T-helper 2 cell treated with Interferon-gamma antibody and Interleukin-4, amounts not matched to agents 5 μg/mL and 100 μg/mL, for 36 hours (primary cell): Measurements from ENCODE around the gene DOLK.
A peak's percentile ranks its signal among the peaks of the same experiment; 100 is the strongest.

ENCODE experiments used
- DNase-seq: peaks from one replicate; pipeline ENCODE4 v3.0.0; 2021; ENCODE audit warnings: low spot score
- H3K27ac Mint-ChIP-seq: one replicate; pipeline ENCODE4 v1.8.0; 2021; ENCODE audit warnings: mild to moderate bottlenecking, mixed read lengths
- H3K27me3 Mint-ChIP-seq: one replicate; pipeline ENCODE4 v1.8.0; 2021; ENCODE audit warnings: low read depth, mixed read lengths
- H3K36me3 Mint-ChIP-seq: one replicate; pipeline ENCODE4 v1.8.0; 2021; ENCODE audit warnings: low read depth, mixed read lengths
- H3K4me1 Mint-ChIP-seq: one replicate; pipeline ENCODE4 v1.8.0; 2021; ENCODE audit warnings: low read depth, mixed read lengths
- H3K4me3 Mint-ChIP-seq: one replicate; pipeline ENCODE4 v1.8.0; 2022; ENCODE audit warnings: mild to moderate bottlenecking, moderate library complexity, mixed read lengths
- H3K9me3 Mint-ChIP-seq: one replicate; pipeline ENCODE4 v1.8.0; 2021; ENCODE audit warnings: mixed read lengths

The DOLK gene

DNA sequence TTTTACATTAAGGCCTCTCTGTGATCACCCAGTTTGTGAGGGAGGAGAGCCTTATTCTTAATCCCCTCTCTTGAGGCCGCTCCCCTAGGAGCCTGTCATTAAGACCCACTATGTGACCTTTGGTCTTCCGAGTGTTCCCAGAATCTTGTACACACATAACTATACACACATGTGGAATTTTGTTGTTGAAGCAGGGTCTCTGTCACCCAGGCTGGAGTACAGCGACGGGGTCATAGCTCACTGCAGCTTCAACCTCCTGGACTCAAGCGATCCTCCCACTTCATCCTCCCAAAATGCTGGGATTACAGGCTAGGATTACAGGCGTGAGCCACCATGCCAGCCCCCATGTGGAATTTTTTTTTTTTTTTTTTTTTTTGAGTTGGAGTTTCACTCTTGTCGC lies 41.4 kb downstream of the DOLK start:
- H3K27ac Mint-ChIP-seq, result no peak overlapping the region
- no peak for DNase-seq
- H3K9me3 Mint-ChIP-seq, result no peaks in the 10 kb centered on the region
- no peaks in the 10 kb centered on the region for H3K27me3 Mint-ChIP-seq
- peaks cover 33% of the 10 kb centered on the region for H3K4me1 Mint-ChIP-seq
- H3K4me3 Mint-ChIP-seq, result no peak overlapping the region
- H3K36me3 Mint-ChIP-seq, result peaks cover 46% of the 10 kb centered on the region

DNA sequence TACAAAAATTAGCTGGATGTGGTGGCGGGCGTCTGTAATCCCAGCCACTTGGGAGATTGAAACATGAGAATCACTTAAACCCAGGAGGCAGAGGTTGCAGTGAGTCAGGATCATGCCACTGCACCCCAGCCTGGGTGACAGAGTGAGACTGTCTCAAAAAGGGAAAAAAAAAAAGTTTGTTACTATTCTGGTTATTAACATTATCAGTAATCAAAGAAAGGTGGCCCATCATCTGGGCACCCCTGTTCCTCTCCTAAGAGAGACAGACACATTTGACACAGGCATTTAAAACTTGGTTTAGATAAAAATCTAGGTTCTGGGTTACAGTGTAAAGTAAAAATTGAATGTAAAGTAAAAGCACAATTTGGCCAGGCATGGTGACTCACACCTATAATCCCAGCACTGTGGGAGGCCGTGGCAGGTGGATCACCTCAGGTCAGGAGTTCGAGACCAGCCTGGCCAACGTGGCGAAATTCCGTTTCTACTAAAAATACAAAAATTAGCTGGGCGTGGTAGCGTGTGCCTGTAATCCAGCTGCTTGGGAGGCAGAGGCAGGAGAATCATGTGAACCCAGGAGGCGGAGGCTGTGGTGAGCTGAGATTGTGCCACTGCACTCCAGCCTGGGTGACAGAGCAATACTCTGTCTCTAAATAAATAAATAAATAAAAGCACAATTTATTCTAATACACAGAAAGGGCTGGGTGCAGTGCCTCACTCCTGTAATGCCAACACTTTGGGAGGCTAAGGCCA lies 43.4 kb downstream of the DOLK start:
- H3K36me3 Mint-ChIP-seq, result peaks cover 42% of the 10 kb centered on the region
- H3K4me3 Mint-ChIP-seq, result peak overlapping the region; percentile 74
- peak; percentile 37 for DNase-seq
- peaks cover 45% of the 10 kb centered on the region for H3K4me1 Mint-ChIP-seq
- no peaks in the 10 kb centered on the region for H3K9me3 Mint-ChIP-seq
- H3K27ac Mint-ChIP-seq, result peak overlapping the region; percentile 91
- H3K27me3 Mint-ChIP-seq, result no peaks in the 10 kb centered on the region

DNA sequence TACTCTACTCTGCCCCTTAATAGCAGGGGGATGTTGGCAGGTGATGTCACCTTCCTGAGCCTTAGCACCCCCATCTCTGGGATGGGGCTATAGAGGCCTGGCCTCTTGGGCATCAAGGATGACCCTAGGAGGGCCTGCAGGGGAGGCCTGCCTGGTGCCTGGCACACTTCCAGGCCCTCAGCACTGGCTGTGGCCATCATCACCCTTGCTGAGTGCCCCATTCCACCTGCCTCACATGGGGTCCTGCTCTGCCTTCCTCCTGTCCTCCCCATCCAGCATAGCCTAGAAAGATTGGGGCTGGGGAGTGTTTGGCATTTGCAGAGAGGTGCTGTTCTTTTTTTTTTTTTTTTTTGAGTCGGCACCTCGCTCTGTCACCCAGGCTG lies 44.3 kb downstream of the DOLK start:
- Mint-ChIP-seq H3K4me1 (peaks cover 51% of the 10 kb centered on the region), H3K4me3 (peak overlapping the region; percentile 74), H3K36me3 (peaks cover 42% of the 10 kb centered on the region), H3K27ac (peak overlapping the region; percentile 91), H3K27me3 (no peaks in the 10 kb centered on the region), H3K9me3 (no peaks in the 10 kb centered on the region)
- no peak for DNase-seq

DNA sequence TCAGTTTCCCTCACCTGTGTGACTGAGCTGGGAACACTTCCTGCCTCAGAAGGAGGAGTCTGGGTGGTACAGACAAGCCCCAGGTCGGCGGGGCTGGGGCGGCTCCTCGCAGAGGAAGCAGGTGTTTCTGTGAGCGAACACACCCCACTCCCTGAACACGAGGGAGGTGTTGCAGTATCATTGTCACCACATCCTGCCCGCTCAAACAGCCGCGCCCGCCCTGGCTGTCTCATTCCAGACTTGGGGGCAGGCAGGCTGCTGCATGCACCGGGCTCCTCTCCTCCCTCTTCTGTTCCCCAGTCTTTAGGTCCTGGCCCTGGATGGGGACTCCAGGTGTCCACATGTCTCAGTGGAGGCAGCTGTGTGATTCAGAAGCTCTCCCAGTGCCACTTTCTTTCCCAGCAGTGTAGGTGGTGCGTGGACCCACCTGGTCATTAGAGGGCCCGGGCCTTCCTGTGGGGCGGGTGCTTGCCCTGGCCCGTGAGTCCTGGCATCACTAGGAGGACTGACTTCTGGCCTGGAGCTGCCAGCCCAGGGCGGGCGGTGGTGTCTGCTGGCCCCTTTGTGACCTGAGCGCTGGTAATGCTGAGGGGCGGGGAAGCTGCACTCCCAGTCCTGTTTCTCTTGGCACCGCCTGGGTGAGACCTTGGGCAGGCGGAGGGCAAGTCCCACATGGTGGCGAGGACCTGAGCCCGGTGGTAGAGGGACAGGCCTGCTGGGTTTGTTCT lies 44.9 kb downstream of the DOLK start:
- Mint-ChIP-seq H3K4me3 (peak overlapping the region; percentile 74), H3K27me3 (no peaks in the 10 kb centered on the region), H3K4me1 (peaks cover 56% of the 10 kb centered on the region), H3K36me3 (peaks cover 41% of the 10 kb centered on the region), H3K27ac (peak overlapping the region; percentile 91), H3K9me3 (no peaks in the 10 kb centered on the region)
- peak; percentile 77 for DNase-seq

DNA sequence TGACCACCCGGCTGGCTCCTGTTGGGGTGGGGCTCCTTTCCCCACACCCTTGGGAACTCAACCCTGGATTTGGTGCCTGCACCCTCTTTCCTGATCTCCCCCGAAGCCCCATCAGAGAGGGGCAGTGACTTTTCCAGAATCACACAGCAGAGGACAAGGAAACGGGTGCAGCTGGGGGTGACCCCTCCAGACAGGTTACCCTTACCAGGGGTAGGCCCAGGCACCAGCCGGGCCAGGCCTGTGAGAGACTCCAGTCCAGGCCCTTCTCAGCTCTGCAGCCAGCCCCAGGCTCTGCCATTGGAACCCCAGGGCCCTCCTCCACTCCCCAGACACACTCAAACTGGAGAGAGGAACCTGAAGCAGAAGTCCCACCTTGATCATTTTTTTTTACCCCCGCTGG lies 45.6 kb downstream of the DOLK start:
- H3K27ac Mint-ChIP-seq, result peak overlapping the region; percentile 91
- peak overlapping the region; percentile 74 for H3K4me3 Mint-ChIP-seq
- H3K9me3 Mint-ChIP-seq, result no peaks in the 10 kb centered on the region
- peaks cover 41% of the 10 kb centered on the region for H3K36me3 Mint-ChIP-seq
- peaks cover 58% of the 10 kb centered on the region for H3K4me1 Mint-ChIP-seq
- H3K27me3 Mint-ChIP-seq, result no peaks in the 10 kb centered on the region
- no peak for DNase-seq

DNA sequence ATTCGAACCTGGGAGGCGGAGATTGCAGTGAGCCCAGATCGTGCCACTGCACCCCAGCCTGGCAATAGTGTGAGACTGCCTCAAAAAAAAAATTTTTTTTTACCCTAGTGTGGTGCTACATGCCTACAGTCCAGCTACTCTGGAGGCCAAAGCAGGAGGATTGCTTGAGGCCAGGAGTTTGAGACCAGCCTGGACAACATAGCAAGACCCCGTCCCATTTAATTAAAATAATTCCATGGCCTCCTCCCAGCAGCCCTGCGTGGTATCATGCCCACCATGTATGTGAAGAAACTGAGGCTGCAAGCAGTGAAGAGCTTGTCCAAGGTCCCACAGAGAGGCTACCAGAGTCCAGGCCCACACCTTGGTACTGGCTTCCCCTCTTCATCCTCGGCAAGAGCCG lies 46.0 kb downstream of the DOLK start:
- Mint-ChIP-seq H3K9me3 (no peaks in the 10 kb centered on the region), H3K27me3 (no peaks in the 10 kb centered on the region), H3K36me3 (peaks cover 42% of the 10 kb centered on the region), H3K4me1 (peaks cover 56% of the 10 kb centered on the region), H3K27ac (peak overlapping the region; percentile 93), H3K4me3 (no peak overlapping the region)
- no peak for DNase-seq

DNA sequence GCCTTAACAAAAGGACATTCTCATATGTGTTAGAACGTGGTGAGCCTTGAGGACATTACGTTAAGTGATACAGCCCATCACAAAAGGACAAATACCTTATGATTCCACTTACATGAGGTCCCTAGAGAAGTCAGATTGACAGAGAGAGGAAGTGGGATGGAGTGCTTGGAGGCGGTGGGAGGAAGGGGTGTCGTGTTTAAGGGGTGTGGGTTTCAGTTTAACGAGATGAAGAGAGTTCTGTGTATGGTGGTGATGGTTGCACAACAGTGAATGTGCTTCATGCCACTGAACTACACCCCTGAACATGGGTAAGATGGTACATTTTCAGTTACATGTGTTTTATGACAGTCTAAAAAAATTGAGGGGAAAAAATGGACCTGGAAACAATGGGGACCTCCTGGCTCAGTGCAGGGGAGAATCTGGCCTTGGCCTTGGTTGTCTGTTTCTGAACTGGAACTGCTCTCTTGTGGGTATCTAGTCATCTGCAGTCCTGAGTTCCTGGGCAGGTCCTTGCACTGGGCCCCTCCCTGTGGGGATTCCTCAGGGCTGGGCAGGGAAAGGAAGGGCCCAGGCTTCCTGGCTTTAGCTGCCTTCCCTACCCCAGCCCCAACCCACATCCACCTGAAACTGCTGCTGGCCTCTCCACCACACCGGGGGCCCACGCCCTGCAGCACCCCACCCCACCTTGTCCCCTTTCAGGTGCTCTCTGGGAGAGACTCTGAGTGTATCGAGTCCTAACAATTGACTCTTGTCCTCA lies 47.7 kb downstream of the DOLK start:
- H3K36me3 Mint-ChIP-seq, result peaks cover 55% of the 10 kb centered on the region
- no peaks in the 10 kb centered on the region for H3K27me3 Mint-ChIP-seq
- peak; percentile 43 for DNase-seq
- H3K27ac Mint-ChIP-seq, result peak overlapping the region; percentile 93
- H3K4me3 Mint-ChIP-seq, result peak overlapping the region; percentile 80
- H3K9me3 Mint-ChIP-seq, result no peaks in the 10 kb centered on the region
- H3K4me1 Mint-ChIP-seq, result peaks cover 61% of the 10 kb centered on the region

DNA sequence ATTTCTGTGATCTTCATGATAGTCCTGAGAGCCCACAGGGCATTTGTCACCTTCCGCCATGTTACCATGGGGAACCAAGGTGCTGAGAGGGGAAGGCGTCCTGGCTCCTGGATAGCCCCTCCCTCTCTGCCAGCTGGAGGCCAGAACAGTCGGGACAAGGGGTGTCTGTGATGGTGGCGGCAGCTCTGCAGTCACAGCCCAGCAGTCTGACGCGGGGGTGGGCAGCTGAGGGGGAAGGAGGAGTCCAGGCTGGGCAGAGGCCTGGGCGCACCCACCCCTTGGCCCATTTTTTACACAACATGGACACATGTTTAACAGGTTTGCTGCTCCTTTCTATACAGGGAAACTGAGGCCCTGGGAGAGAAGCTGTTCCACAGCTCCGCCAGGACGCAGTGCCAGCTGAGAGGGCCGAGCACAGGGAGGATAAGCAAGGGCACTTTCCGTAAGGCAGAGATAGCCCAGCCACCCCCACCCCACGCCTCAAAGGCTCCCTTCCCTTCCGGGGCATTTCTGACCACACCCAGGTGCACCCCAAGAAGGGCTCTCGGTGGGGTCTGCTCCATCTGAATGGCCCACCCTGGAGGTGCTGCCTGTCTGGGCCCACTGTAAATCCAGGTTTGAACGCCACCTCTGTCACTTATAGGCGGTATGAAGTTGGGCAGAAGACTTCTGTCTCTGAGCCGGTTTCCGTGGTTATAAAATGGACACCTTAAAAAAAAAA lies 48.4 kb downstream of the DOLK start:
- Mint-ChIP-seq H3K9me3 (no peaks in the 10 kb centered on the region), H3K4me1 (peaks cover 60% of the 10 kb centered on the region), H3K27ac (peak overlapping the region; percentile 93), H3K4me3 (peak overlapping the region; percentile 80), H3K36me3 (peaks cover 59% of the 10 kb centered on the region), H3K27me3 (no peaks in the 10 kb centered on the region)
- no peak for DNase-seq

DNA sequence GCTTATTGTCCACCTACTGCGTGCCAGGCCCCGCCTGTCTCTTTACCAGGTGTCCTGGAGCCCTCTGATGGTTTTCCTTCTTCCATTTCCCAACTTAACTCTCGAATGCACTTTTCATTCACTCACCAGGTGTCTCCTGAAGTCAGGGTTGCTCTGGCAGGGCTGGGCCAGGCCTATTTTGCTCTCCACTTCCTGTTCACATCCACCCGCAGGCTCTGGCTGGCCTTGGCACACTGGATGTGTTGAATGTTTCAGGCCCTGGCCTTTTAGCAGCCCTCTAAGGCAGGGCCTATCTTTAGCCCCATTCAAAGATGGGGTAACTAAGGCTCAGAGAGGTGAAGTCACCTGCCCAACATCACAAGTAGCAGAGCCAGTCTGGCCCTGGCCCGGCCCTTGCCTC lies 49.0 kb downstream of the DOLK start:
- H3K9me3 Mint-ChIP-seq, result no peaks in the 10 kb centered on the region
- no peak for DNase-seq
- peak overlapping the region; percentile 71 for H3K4me3 Mint-ChIP-seq
- H3K27ac Mint-ChIP-seq, result peak overlapping the region; percentile 93
- H3K27me3 Mint-ChIP-seq, result no peaks in the 10 kb centered on the region
- peaks cover 59% of the 10 kb centered on the region for H3K36me3 Mint-ChIP-seq
- H3K4me1 Mint-ChIP-seq, result peaks cover 57% of the 10 kb centered on the region

DNA sequence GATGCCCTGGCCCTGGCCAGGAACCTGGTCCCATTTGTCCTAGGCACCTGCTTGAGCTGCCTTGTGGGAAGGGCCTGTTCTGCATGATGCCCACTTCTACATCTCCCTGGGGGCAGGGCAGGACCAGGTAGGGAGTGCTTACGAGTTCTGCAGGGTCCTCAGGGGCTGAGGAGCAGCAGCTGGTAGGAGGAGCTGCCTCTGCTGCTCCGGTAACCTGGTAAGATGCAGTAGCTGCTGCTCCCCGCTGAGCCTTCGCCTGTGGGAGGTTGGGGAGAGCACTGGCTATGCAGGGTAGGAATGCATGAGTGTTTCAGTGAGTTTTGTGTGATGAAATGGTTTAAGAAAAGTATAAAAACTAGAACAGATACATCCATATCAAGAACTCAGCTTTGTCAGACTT lies 51.8 kb downstream of the DOLK start:
- H3K4me3 Mint-ChIP-seq, result no peak overlapping the region

More for the DNA sequence above, 51.8 kb downstream of the DOLK start:
- DNase-seq, result no peak
- peak overlapping the region; percentile 52 for H3K27ac Mint-ChIP-seq
- no peaks in the 10 kb centered on the region for H3K9me3 Mint-ChIP-seq
- peaks cover 60% of the 10 kb centered on the region for H3K36me3 Mint-ChIP-seq
- H3K27me3 Mint-ChIP-seq, result no peaks in the 10 kb centered on the region
- H3K4me1 Mint-ChIP-seq, result peaks cover 43% of the 10 kb centered on the region
